HFFc6 (cell line): ENCODE data around the gene BICDL1. TPM values are rescaled to one million over a fixed set of nuclear protein-coding genes. Genes with fewer than 3 reads are reported as not detected.

Experiments
- DNase-seq: peaks from one replicate; pipeline ENCODE4 v3.0.0-alpha.2; 2018
- H3K27ac Mint-ChIP-seq: 2 replicates; pipeline ENCODE4 v1.8.0; 2020; ENCODE audit warnings: mild to moderate bottlenecking, mixed read lengths
- H3K27me3 Mint-ChIP-seq: 2 replicates; pipeline ENCODE4 v1.8.0; 2021; ENCODE audit warnings: mild to moderate bottlenecking, moderate library complexity, mixed read lengths; ENCODE audit not compliant: insufficient read depth
- H3K36me3 Mint-ChIP-seq: 2 replicates; pipeline ENCODE4 v1.8.0; 2021; ENCODE audit warnings: low read depth, mixed read lengths
- H3K4me1 Mint-ChIP-seq: 2 replicates; pipeline ENCODE4 v1.8.0; 2020; ENCODE audit warnings: low read depth, mixed read lengths
- H3K4me3 Mint-ChIP-seq: 2 replicates; pipeline ENCODE4 v1.8.0; 2020; ENCODE audit warnings: mild to moderate bottlenecking, moderate library complexity, mixed read lengths
- H3K9me3 Mint-ChIP-seq: 2 replicates; pipeline ENCODE4 v1.8.0; 2020; ENCODE audit warnings: mild to moderate bottlenecking, mixed read lengths
- total RNA-seq, 6 experiments: library from RNA; stranded (reverse); fragmentation: NEBNext Ultra II Directional; extraction: Animal tissue kit (Norgen Biotek cat#: 25700); gene quantifications; 2 replicates in 1 of 6; 3 replicates in 5 of 6; pipeline ENCODE4 v1.2.3, GENCODE V29; 2021
- TF ChIP-seq, protein P1 (sequence below): fragments of 200-600 bp; sonication (generic); IDR thresholded peaks from 2 replicates; pipeline ENCODE4 v1.5.0; 2021; ENCODE audit warnings: antibody characterized with exemption, mild to moderate bottlenecking

BICDL1 gene
- total RNA-seq, 6 experiments from 2014 or later = 0.05 TPM; not detected in 5

DNA sequence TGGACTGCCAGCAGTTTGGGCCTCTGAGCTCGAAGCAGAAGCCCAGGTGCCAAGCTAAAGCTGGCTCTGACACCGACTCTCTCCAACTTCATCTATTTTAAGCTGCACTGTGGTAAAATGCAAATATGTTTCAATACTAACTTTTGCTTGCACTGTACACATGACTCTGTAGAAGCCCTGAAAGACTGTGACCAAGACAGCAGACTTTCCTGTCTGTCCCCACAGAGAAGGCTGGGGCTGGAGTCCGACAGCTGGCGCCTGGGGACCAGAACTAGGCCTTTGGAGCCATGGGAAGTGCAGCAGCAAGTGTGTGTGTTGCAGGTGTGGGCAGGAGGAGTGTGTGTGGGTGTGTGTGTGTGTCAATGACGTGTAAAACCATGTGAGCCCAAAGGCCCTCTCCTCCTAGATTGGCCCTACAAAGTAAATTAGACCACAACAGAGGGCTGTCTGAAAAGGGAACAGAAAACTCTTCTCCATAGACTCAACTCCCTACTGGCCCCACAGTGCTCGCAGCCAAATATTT lies 143.9 kb downstream of the BICDL1 start:
- TF ChIP-seq, protein P1, sequence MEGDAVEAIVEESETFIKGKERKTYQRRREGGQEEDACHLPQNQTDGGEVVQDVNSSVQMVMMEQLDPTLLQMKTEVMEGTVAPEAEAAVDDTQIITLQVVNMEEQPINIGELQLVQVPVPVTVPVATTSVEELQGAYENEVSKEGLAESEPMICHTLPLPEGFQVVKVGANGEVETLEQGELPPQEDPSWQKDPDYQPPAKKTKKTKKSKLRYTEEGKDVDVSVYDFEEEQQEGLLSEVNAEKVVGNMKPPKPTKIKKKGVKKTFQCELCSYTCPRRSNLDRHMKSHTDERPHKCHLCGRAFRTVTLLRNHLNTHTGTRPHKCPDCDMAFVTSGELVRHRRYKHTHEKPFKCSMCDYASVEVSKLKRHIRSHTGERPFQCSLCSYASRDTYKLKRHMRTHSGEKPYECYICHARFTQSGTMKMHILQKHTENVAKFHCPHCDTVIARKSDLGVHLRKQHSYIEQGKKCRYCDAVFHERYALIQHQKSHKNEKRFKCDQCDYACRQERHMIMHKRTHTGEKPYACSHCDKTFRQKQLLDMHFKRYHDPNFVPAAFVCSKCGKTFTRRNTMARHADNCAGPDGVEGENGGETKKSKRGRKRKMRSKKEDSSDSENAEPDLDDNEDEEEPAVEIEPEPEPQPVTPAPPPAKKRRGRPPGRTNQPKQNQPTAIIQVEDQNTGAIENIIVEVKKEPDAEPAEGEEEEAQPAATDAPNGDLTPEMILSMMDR = no peak
- peaks cover 1% of the 10 kb centered on the region; the same call in 1 of the 2 replicates for H3K27me3 Mint-ChIP-seq
- H3K4me1 Mint-ChIP-seq = no peaks in the 10 kb centered on the region
- H3K9me3 Mint-ChIP-seq = no peaks in the 10 kb centered on the region
- H3K27ac Mint-ChIP-seq = no peak overlapping the region
- H3K36me3 Mint-ChIP-seq = peaks cover 28% of the 10 kb centered on the region
- no peak overlapping the region for H3K4me3 Mint-ChIP-seq
- no peak for DNase-seq

GRCh38 chr12:120134307-120134980 lies 145.4 kb downstream of the BICDL1 start:
- DNase-seq = no peak
- H3K27me3 Mint-ChIP-seq = peaks cover 1% of the 10 kb centered on the region; the same call in 1 of the 2 replicates
- H3K9me3 Mint-ChIP-seq = no peaks in the 10 kb centered on the region
- H3K4me1 Mint-ChIP-seq = no peaks in the 10 kb centered on the region; the same call in 1 of the 2 replicates
- H3K27ac Mint-ChIP-seq = no peak overlapping the region
- TF ChIP-seq, protein P1 = no peak
- no peak overlapping the region for H3K4me3 Mint-ChIP-seq
- peaks cover 27% of the 10 kb centered on the region for H3K36me3 Mint-ChIP-seq

- Mint-ChIP-seq H3K27me3 (peaks cover 4% of the 10 kb centered on the region), H3K36me3 (peaks cover 42% of the 10 kb centered on the region), H3K4me3 (no peak overlapping the region), H3K27ac (no peak overlapping the region), H3K9me3 (no peaks in the 10 kb centered on the region), H3K4me1 (peaks cover 16% of the 10 kb centered on the region)
- DNase-seq = no peak
- TF ChIP-seq, protein P1 = no peak
Observed at GRCh38 chr12:120136093-120136770, 147.2 kb downstream of the BICDL1 start.

GRCh38 chr12:120137833-120138232 lies 148.8 kb downstream of the BICDL1 start:
- Mint-ChIP-seq H3K36me3 (peaks cover 51% of the 10 kb centered on the region), H3K4me3 (no peak overlapping the region)

GRCh38 chr12:120138366-120138765 lies 149.3 kb downstream of the BICDL1 start:
- H3K4me3 Mint-ChIP-seq = no peak overlapping the region
- no peak for DNase-seq
- H3K9me3 Mint-ChIP-seq = no peaks in the 10 kb centered on the region
- H3K4me1 Mint-ChIP-seq = peaks cover 16% of the 10 kb centered on the region
- H3K27me3 Mint-ChIP-seq = peaks cover 4% of the 10 kb centered on the region
- H3K27ac Mint-ChIP-seq = no peak overlapping the region
- TF ChIP-seq, protein P1 = no peak
- peaks cover 48% of the 10 kb centered on the region for H3K36me3 Mint-ChIP-seq

More at GRCh38 chr12:120137833-120138232, 148.8 kb downstream of the BICDL1 start:
- Mint-ChIP-seq H3K9me3 (no peaks in the 10 kb centered on the region), H3K27me3 (peaks cover 4% of the 10 kb centered on the region), H3K4me1 (peaks cover 16% of the 10 kb centered on the region), H3K27ac (no peak overlapping the region)
- no peak for DNase-seq
- TF ChIP-seq, protein P1 = no peak
